GM12878 (cell line): ENCODE measurements around the gene SUN5. TPM values are rescaled to one million over a fixed set of nuclear protein-coding genes. Genes with fewer than 3 reads are reported as not detected.

Source experiments
- ATAC-seq: fragments of 200-7000 bp; cut with Tn5 transposase; 3 replicates; pipeline ENCODE4 v1.9.1; 2020; ENCODE audit warnings: mild to moderate bottlenecking, moderate library complexity
- BruUV-seq: library from RNA; stranded (reverse); fragments of 400-500 nt; replicated peaks from 2 replicates; lab custom pipeline; 2021; lab: Mats Ljungman, UMichigan
- CTCF ChIA-PET: fragments of 300-600 bp; sonication (Branson Sonifier 250); formaldehyde crosslinking; extraction: SDS; loops from one replicate; lab custom pipeline; 2021; ENCODE audit warnings: inconsistent platforms; lab: Yijun Ruan, JAX
- POLR2A ChIA-PET: fragments of 350-600 bp; formaldehyde crosslinking; extraction: SDS; loops from one replicate; lab custom pipeline; 2021; ENCODE audit warnings: inconsistent platforms; lab: Charles Lee
- RAD21 ChIA-PET: fragments of 300-600 bp; sonication (Branson Sonifier 250); formaldehyde crosslinking; loops from one replicate; lab custom pipeline; 2023; ENCODE audit warnings: antibody characterized with exemption; ENCODE audit not compliant: unreplicated experiment; lab: Charles Lee
- SMC1A ChIA-PET: fragments of 300-600 bp; sonication (Branson Sonifier 250); formaldehyde crosslinking; loops from one replicate; lab custom pipeline; 2023; ENCODE audit not compliant: unreplicated experiment, uncharacterized antibody; lab: Charles Lee
- DNase-seq: peaks from one replicate; pipeline ENCODE4 v3.0.0-alpha.2; 2011; ENCODE audit warnings: low read depth, low spot score
- FAIRE-seq: peaks from 3 replicates; lab custom pipeline; 2011; peaks lifted over from hg19 to GRCh38; lab: Jason Lieb, UNC
- H2AFZ ChIP-seq: 2 replicates; pipeline ENCODE4 v1.6.0; 2011; ENCODE audit warnings: low read depth, low read length, control low read depth; ENCODE audit not compliant: control insufficient read depth
- H3K27ac ChIP-seq: 2 replicates; pipeline ENCODE4 v1.5.1; 2011; ENCODE audit warnings: control low read depth; ENCODE audit not compliant: control insufficient read depth, insufficient read depth
- H3K27me3 ChIP-seq, 2 experiments: replicated peaks in 1 of 2; 2 replicates each; pipeline versions ENCODE4 v1.6.0 to v1.6.1; 2011; ENCODE audit warnings: low read length in 1 of 2; ENCODE audit not compliant: control insufficient read depth in 2 of 2, insufficient read depth in 2 of 2
- H3K36me3 ChIP-seq, 2 experiments: 2 replicates each; pipeline ENCODE4 v1.5.1; 2011; ENCODE audit warnings: low read length in 1 of 2; ENCODE audit not compliant: control insufficient read depth in 2 of 2, insufficient read depth in 2 of 2
- H3K4me1 ChIP-seq: 2 replicates; pipeline ENCODE4 v1.6.1; 2011; ENCODE audit warnings: mild to moderate bottlenecking, low read length, moderate library complexity, mixed read lengths; ENCODE audit not compliant: control insufficient read depth, insufficient read depth
- H3K4me2 ChIP-seq: 2 replicates; pipeline ENCODE4 v1.6.0; 2011; ENCODE audit warnings: control low read depth; ENCODE audit not compliant: control insufficient read depth, insufficient read depth
- H3K4me3 ChIP-seq: fragments of 200-600 bp; sonication (generic); 2 replicates; pipeline ENCODE4 v1.5.1; 2016
- H3K79me2 ChIP-seq: 2 replicates; pipeline ENCODE4 v1.6.0; 2011; ENCODE audit warnings: low read length; ENCODE audit not compliant: control insufficient read depth, insufficient read depth
- H3K9ac ChIP-seq: 2 replicates; pipeline ENCODE4 v1.8.0; 2011; ENCODE audit warnings: low read length, control low read depth, mixed read lengths; ENCODE audit not compliant: control insufficient read depth, insufficient read depth
- H3K9me3 ChIP-seq: replicated peaks from 3 replicates; pipeline ENCODE4 v1.5.1; 2011; ENCODE audit warnings: mild to moderate bottlenecking, low read length; ENCODE audit not compliant: control insufficient read depth, insufficient read depth
- H4K20me1 ChIP-seq: 2 replicates; pipeline ENCODE4 v1.6.0; 2011; ENCODE audit not compliant: control insufficient read depth, insufficient read depth
- MXI1 ChIP-seq: fragments of 150-350 bp; IDR thresholded peaks from 2 replicates; pipeline ENCODE4 v1.6.1; 2011; ENCODE audit warnings: low read depth, mild to moderate bottlenecking, inconsistent platforms, low read length, improper control_type of control experiment
- POU2F2 ChIP-seq: IDR thresholded peaks from 3 replicates; pipeline ENCODE4 v1.6.1; 2011; ENCODE audit warnings: low read depth, mild to moderate bottlenecking, low read length, borderline replicate concordance
- ZNF622 ChIP-seq: fragments of 450-650 bp; IDR thresholded peaks from 2 replicates; pipeline ENCODE4 v1.6.1; 2017; ENCODE audit warnings: mild to moderate bottlenecking, inconsistent platforms
- WGBS: methylation state at CpG from one replicate; pipeline ENCODE4 v1.1.6; 2016; ENCODE audit warnings: low lambda C conversion rate; ENCODE audit not compliant: insufficient replicate concordance, insufficient coverage; ENCODE audit errors: missing lambda C conversion rate; 5-methylcytosine and 5-hydroxymethylcytosine counted together
- in situ Hi-C: fragments of 300-500 bp; cut with MboI; formaldehyde crosslinking; loops from 9 replicates; pipeline ENCODE4 v1.14.3; 2018; ENCODE audit warnings: mixed read lengths
- intact Hi-C: fragments of 100-400 bp; cut with micrococcal nuclease; formaldehyde crosslinking; loops from one replicate; pipeline ENCODE4 v1.14.2; 2022; ENCODE audit not compliant: unreplicated experiment
- polyA plus RNA-seq, 11 experiments: library from polyadenylated mRNA; depleted of rRNA in 4 of 11; unstranded in 6 of 11; stranded (reverse) in 5 of 11; fragments of >200 nt; fragmentation: Nextera tagmentation in 4 of 11; fragmentation: Illumina TruSeq in 1 of 11; extraction: Ambion mirVana in 4 of 11; extraction: Trizol in 1 of 11; gene quantifications; 1 replicate in 1 of 11; 2 replicates in 10 of 11; pipeline versions ENCODE4 v1.2.1 to v1.2.3, GENCODE V29; 2011 to 2016; ENCODE audit warnings: inconsistent platforms in 2 of 11, missing spikeins in 2 of 11, low read depth in 1 of 11
- total RNA-seq, 4 experiments: library from RNA; depleted of rRNA in 3 of 4; stranded (reverse); fragments of >200 nt in 3 of 4; fragmentation: Illumina TruSeq in 1 of 4; extraction: Trizol in 1 of 4; gene quantifications; 2 replicates each; pipeline versions ENCODE4 v1.2.1 to v1.2.3, GENCODE V29; 2013 to 2021
- TF ChIP-seq, protein P1 (sequence below): fragments of 450-650 bp; IDR thresholded peaks from 2 replicates; pipeline ENCODE4 v1.6.1; 2017; ENCODE audit warnings: low read depth, mild to moderate bottlenecking, moderate library complexity
- TF ChIP-seq, protein P2 (sequence below): IDR thresholded peaks from 2 replicates; pipeline ENCODE4 v1.6.1; 2012; ENCODE audit warnings: low read depth, low read length, improper control_type of control experiment

SUN5 gene
- total and polyA plus RNA-seq, 10 of the 15 experiments (the other 5 are each of a cell fraction or from before 2014, with no cell fraction given) = not detected

DNA sequence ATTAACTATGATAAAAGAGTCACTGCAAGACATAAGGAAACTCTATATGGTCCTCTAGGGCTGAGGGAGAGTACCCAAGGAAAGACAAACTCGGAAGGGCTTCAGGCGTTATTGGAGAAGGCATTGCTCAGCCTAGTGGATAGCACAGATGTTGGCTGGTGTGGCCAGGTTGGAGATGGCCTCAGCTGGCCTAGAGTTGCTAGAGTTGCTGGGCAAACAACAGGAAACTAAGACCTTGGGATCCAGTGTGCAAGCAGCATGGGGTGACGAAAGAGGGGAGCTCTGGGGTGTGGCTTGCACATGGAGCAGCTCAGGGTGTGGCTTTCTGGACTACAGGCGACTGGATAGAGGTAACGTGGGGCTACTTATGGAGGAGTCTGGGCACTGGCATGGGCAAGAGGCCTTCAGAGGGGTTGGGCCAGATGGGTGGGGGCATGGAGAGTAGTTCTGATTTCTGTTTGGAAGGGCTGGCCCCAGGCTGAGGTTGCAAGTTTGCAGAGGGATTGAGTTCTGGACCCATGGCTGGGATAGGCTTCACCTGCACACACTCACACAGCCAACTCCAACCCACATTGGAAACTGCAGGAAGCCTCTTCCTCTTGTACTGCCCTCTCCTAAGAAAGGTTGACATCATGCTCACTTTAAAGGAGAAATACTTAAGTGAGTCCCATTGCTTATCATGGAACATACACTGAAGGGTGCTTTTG lies 22.0 kb upstream of the SUN5 start:
- DNase-seq (no peak), FAIRE-seq (no peak), ATAC-seq (no peak)
- Histone ChIP-seq H3K9ac (no peak overlapping the region), H3K27me3 (no peaks in the 10 kb centered on the region; a peak in 1 of 4 replicates), H3K4me2 (no peak overlapping the region), H3K36me3 (no peaks in the 10 kb centered on the region), H4K20me1 (no peaks in the 10 kb centered on the region), H2AFZ (no peak overlapping the region), H3K27ac (no peak overlapping the region), H3K79me2 (no peaks in the 10 kb centered on the region), H3K4me1 (peaks cover 3% of the 10 kb centered on the region), H3K9me3 (no peaks in the 10 kb centered on the region)
- 10% methylated on average over 5 of the region's 5 CpGs for WGBS
- intact Hi-C loops (no loop called here), in situ Hi-C loops (no loop called here)
- BruUV-seq = no TSS peak
- ChIA-PET POLR2A (no interaction called here), CTCF (no interaction called here), SMC1A (no interaction called here), RAD21 (no interaction called here)
- TF ChIP-seq MXI1 (no peak), POU2F2 (no peak), ZNF622 (no peak)
- TF ChIP-seq, protein P1, sequence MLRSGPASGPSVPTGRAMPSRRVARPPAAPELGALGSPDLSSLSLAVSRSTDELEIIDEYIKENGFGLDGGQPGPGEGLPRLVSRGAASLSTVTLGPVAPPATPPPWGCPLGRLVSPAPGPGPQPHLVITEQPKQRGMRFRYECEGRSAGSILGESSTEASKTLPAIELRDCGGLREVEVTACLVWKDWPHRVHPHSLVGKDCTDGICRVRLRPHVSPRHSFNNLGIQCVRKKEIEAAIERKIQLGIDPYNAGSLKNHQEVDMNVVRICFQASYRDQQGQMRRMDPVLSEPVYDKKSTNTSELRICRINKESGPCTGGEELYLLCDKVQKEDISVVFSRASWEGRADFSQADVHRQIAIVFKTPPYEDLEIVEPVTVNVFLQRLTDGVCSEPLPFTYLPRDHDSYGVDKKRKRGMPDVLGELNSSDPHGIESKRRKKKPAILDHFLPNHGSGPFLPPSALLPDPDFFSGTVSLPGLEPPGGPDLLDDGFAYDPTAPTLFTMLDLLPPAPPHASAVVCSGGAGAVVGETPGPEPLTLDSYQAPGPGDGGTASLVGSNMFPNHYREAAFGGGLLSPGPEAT = no peak
- TF ChIP-seq, protein P2, sequence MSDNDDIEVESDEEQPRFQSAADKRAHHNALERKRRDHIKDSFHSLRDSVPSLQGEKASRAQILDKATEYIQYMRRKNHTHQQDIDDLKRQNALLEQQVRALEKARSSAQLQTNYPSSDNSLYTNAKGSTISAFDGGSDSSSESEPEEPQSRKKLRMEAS = no peak
- TF ChIP-seq, all 136 proteins: peak for 0
- H3K4me3 ChIP-seq = no peak overlapping the region
